Tibial artery (tissue), 4 donors: ENCODE data around the gene IFT81.

Experiments used
- DNase-seq, 2 donors: peaks; one replicate each; pipeline ENCODE4 v3.0.0-alpha.2; 2019
- H3K27ac ChIP-seq, 2 donors: fragments of 200-600 bp; sonication (generic) in 1 of 2; 1 replicate in 1 of 2; 2 replicates in 1 of 2; pipeline ENCODE4 v1.5.1; 2018 to 2019; ENCODE audit warnings: mild to moderate bottlenecking in 1 of 2
- H3K27me3 ChIP-seq, 2 donors: fragments of 200-600 bp; sonication (generic) in 1 of 2; one replicate each; pipeline versions ENCODE4 v1.5.1 to v1.6.0; 2016 to 2019
- H3K36me3 ChIP-seq, 3 donors: fragments of 200-600 bp; sonication (generic) in 2 of 3; one replicate each; pipeline ENCODE4 v1.5.1; 2016 to 2019; ENCODE audit warnings: mild to moderate bottlenecking in 2 of 3
- H3K4me1 ChIP-seq, 4 donors: fragments of 200-600 bp; sonication (generic) in 2 of 4; 1 replicate in 3 of 4; 2 replicates in 1 of 4; pipeline ENCODE4 v1.5.1; 2016 to 2019
- H3K4me3 ChIP-seq, 2 donors: fragments of 200-600 bp; sonication (generic) in 1 of 2; 1 replicate in 1 of 2; 2 replicates in 1 of 2; pipeline ENCODE4 v1.5.1; 2018 to 2019; ENCODE audit warnings: mild to moderate bottlenecking in 2 of 2
- H3K9me3 ChIP-seq, 3 donors: fragments of 200-600 bp; sonication (generic) in 1 of 3; one replicate each; pipeline ENCODE4 v1.5.1; 2016 to 2019
- CTCF ChIP-seq, 2 experiments: fragments of 200-600 bp in 1 of 2; fragments of 450-650 bp in 1 of 2; IDR thresholded peaks; one replicate each; pipeline ENCODE4 v1.5.1; 2017 to 2019; ENCODE audit warnings: antibody characterized with exemption in 2 of 2, mild to moderate bottlenecking in 1 of 2, moderate library complexity in 1 of 2
- intact Hi-C: fragments of 100-400 bp; cut with DNase I; formaldehyde crosslinking; loops from one replicate; pipeline ENCODE4 v1.15.0; 2023; ENCODE audit warnings: low total_unique reads

The IFT81 gene

GRCh38 chr12:110091136-110091711 lies 32.9 kb upstream of the IFT81 start:
- Histone ChIP-seq H3K9me3 (no peaks in the 10 kb centered on the region), H3K27ac (no peak overlapping the region), H3K4me3 (no peak overlapping the region), H3K27me3 (no peaks in the 10 kb centered on the region), H3K4me1 (no peaks in the 10 kb centered on the region), H3K36me3 (no peaks in the 10 kb centered on the region)
- intact Hi-C loops, result loop anchor here (5.0 kb wide), 1 partner anchor 336 kb away; no protein-coding TSS in a partner anchor
- TF ChIP-seq CTCF (IDR thresholded peaks at IDR 0.05), result no peak
- no peak for DNase-seq

DNA sequence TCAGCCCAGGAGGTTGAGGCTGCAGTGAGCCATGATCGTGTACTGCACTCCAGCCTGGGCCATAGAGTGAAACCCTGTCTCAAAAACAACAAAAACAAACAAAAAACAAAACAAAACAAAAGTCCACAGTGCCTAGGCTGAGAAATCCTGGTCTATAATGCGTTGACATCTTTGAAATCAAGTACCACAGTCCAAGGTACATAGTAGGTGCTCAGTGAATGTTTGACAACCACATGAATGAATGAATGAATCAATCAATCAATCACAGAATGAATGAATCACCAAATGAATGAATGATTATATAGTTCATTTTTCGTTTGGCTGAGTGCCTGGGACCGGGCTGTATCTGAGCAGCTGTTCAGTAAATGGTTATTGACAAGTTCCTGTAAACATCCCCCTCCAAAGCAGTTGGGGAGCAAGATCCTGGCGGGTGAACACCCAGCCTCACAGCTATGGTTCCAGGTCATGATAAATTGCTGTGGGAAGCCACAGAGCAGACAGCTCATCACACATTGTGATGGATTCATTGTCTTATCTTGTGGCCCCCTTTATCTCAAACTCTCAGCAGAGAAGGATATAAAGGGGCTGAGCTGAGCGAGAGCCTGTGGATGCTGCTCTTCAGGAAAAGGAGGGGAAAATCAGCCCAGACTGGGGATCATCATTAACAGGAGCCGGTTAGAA lies 30.4 kb upstream of the IFT81 start:
- Histone ChIP-seq H3K4me3 (no peak overlapping the region), H3K36me3 (no peaks in the 10 kb centered on the region), H3K9me3 (no peaks in the 10 kb centered on the region), H3K4me1 (no peaks in the 10 kb centered on the region), H3K27ac (no peak overlapping the region), H3K27me3 (peaks cover 0 to 2% of the 10 kb centered on the region in 2 donors)
- no peak for DNase-seq
- intact Hi-C loops, result loop anchor here (5.0 kb wide), 1 partner anchor 334 kb away; no protein-coding TSS in a partner anchor
- no peak for TF ChIP-seq CTCF (IDR thresholded peaks at IDR 0.05)

DNA sequence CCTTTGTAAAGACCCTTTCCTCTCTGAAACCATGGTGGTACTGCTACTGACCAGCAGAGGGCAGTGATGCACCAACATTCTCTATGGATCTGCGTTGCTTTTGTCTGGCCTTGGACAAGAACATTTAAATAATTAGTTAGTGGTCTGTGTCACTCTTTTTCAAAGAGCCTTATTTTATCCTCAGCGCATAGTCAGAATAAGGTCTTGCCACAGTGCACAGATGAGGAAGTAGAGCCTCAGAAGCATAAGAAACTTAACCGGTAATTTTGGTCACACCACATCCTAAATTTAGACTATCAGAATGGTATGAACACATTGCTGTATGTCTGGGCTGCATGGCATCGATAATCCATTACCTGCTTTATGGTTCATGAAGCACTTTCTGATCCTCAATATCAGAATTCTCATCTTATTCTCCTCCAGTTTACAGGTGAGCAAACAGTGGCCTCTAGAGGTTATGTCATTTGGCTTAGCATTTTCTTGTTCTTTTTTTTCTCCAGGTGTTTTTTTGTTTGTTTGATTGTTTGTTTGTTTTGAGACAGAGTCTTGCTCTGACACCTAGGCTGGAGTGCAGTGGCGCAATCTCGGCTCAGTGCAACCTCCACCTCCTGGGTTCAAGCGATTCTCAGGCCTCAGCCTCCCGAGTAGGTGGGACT lies 23.7 kb upstream of the IFT81 start:
- H3K4me1 ChIP-seq, result peaks cover 0 to 34% (median 12%) of the 10 kb centered on the region in 4 donors
- intact Hi-C loops, result loop anchor here (2.0 to 5.0 kb wide), 2 partner anchors 122 to 182 kb away; partner anchors contain the start of gene ATP2A2
- H3K27ac ChIP-seq, result peak overlapping the region; percentile 59 to 76
- TF ChIP-seq CTCF (IDR thresholded peaks at IDR 0.05), result peak; percentile 81 to 95
- DNase-seq, result peak; percentile 63 to 78
- H3K9me3 ChIP-seq, result no peaks in the 10 kb centered on the region
- no peak overlapping the region for H3K4me3 ChIP-seq
- no peaks in the 10 kb centered on the region for H3K36me3 ChIP-seq
- H3K27me3 ChIP-seq, result peaks cover 0 to 2% of the 10 kb centered on the region in 2 donors

DNA sequence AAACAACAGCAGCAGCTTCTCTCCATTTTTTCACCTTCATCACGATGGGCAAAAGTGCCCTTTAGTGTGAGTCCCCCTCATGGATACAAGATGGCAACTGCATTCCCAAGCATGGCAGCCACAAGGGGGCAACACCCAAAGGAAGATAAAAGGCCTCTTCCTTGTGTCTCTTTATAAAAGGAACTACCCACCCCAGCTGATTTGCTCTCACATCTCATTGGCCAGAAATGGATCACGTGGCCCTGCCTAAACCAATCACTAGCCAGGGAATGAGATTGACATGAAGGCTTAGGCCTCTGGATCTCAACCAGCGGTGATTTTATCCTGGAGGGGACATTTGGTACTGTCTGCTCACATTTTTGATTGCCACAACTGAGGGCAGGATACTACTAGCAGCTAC lies 21.9 kb upstream of the IFT81 start:
- peak in 1 of 2 donors; percentile 49 for DNase-seq
- H3K27me3 ChIP-seq, result peaks cover 0 to 2% of the 10 kb centered on the region in 2 donors
- no peak overlapping the region for H3K4me3 ChIP-seq
- intact Hi-C loops, result loop anchor here (5.0 kb wide), 1 partner anchor 180 kb away; the partner anchor contains the start of gene ATP2A2
- no peaks in the 10 kb centered on the region for H3K36me3 ChIP-seq
- peaks cover 0 to 53% (median 21%) of the 10 kb centered on the region in 4 donors for H3K4me1 ChIP-seq
- peak overlapping the region; percentile 76 to 88 for H3K27ac ChIP-seq
- no peaks in the 10 kb centered on the region for H3K9me3 ChIP-seq
- TF ChIP-seq CTCF (IDR thresholded peaks at IDR 0.05), result peak; percentile 16 to 30

- no peaks in the 10 kb centered on the region for H3K36me3 ChIP-seq
- H3K27ac ChIP-seq, result peak overlapping the region; percentile 76 to 88
- H3K4me3 ChIP-seq, result no peak overlapping the region
- no peaks in the 10 kb centered on the region for H3K9me3 ChIP-seq
- TF ChIP-seq CTCF (IDR thresholded peaks at IDR 0.05), result no peak
- intact Hi-C loops, result loop anchor here (5.0 kb wide), 1 partner anchor 178 kb away; the partner anchor contains the start of gene ATP2A2
- peak in 1 of 2 donors; percentile 60 for DNase-seq
- no peaks in the 10 kb centered on the region for H3K27me3 ChIP-seq
- H3K4me1 ChIP-seq, result peaks cover 8 to 71% (median 37%) of the 10 kb centered on the region in 4 donors
Observed at GRCh38 chr12:110104188-110105094, 19.7 kb upstream of the IFT81 start.
